GM23248 (cell line): ENCODE measurements around the gene GINS2. TPM values are rescaled to one million over a fixed set of nuclear protein-coding genes. Genes with fewer than 3 reads are reported as not detected.

ENCODE experiments used
- DNase-seq: peaks from one replicate; pipeline ENCODE4 v3.0.0-alpha.2; 2015
- H2AFZ ChIP-seq: fragments of 200-600 bp; sonication (generic); 2 replicates; pipeline ENCODE4 v1.6.1; 2016; ENCODE audit warnings: antibody characterized with exemption
- H3F3A ChIP-seq: fragments of 200-600 bp; sonication (generic); 2 replicates; pipeline ENCODE4 v1.6.1; 2016; ENCODE audit warnings: mild to moderate bottlenecking, antibody characterized with exemption, mixed run types; ENCODE audit not compliant: insufficient read depth
- H3K27ac ChIP-seq: fragments of 200-600 bp; sonication (generic); 2 replicates; pipeline ENCODE4 v1.5.1; 2016; ENCODE audit warnings: mild to moderate bottlenecking
- H3K27me3 ChIP-seq: fragments of 200-600 bp; sonication (generic); replicated peaks from 2 replicates; pipeline ENCODE4 v1.6.1; 2016; ENCODE audit warnings: mild to moderate bottlenecking; ENCODE audit not compliant: insufficient read depth
- H3K36me3 ChIP-seq: fragments of 200-600 bp; sonication (generic); 2 replicates; pipeline ENCODE4 v1.6.1; 2016; ENCODE audit warnings: low read depth, mild to moderate bottlenecking
- H3K4me1 ChIP-seq: fragments of 200-600 bp; sonication (generic); 2 replicates; pipeline ENCODE4 v1.6.1; 2016; ENCODE audit warnings: mild to moderate bottlenecking; ENCODE audit not compliant: insufficient read depth
- H3K4me2 ChIP-seq: fragments of 200-600 bp; sonication (generic); one replicate; pipeline ENCODE4 v1.6.1; 2016; ENCODE audit warnings: mild to moderate bottlenecking; ENCODE audit not compliant: unreplicated experiment
- H3K4me3 ChIP-seq: fragments of 200-600 bp; sonication (generic); 2 replicates; pipeline ENCODE4 v1.5.1; 2016; ENCODE audit warnings: mild to moderate bottlenecking
- H3K79me2 ChIP-seq: fragments of 200-600 bp; sonication (generic); 2 replicates; pipeline ENCODE4 v1.6.1; 2016; ENCODE audit warnings: mild to moderate bottlenecking; ENCODE audit not compliant: insufficient read depth
- H3K9ac ChIP-seq: fragments of 200-600 bp; sonication (generic); 2 replicates; pipeline ENCODE4 v1.6.1; 2016; ENCODE audit warnings: mild to moderate bottlenecking
- H3K9me2 ChIP-seq: fragments of 200-600 bp; sonication (generic); 2 replicates; pipeline ENCODE4 v1.6.1; 2016; ENCODE audit warnings: mixed run types, mild to moderate bottlenecking, moderate library complexity; ENCODE audit not compliant: insufficient read depth
- H3K9me3 ChIP-seq: fragments of 200-600 bp; sonication (generic); one replicate; pipeline ENCODE4 v1.6.1; 2017; ENCODE audit warnings: low read depth
- H4K20me1 ChIP-seq: fragments of 200-600 bp; sonication (generic); 2 replicates; pipeline ENCODE4 v1.6.0; 2016; ENCODE audit not compliant: insufficient read depth
- EZH2 ChIP-seq: fragments of 200-600 bp; sonication (generic); IDR thresholded peaks from 2 replicates; pipeline ENCODE4 v1.6.1; 2018; ENCODE audit warnings: antibody characterized with exemption, mild to moderate bottlenecking; ENCODE audit not compliant: insufficient read depth, poor library complexity, severe bottlenecking
- EZH2phosphoT487 ChIP-seq: fragments of 200-600 bp; sonication (generic); IDR thresholded peaks from 2 replicates; pipeline ENCODE4 v1.6.1; 2018; ENCODE audit warnings: antibody characterized with exemption, moderate library complexity, mild to moderate bottlenecking, low read depth; ENCODE audit not compliant: insufficient read depth
- WGBS, 2 experiments: methylation state at CpG; one replicate each; pipeline ENCODE4 v1.1.6; 2015 to 2017; ENCODE audit warnings: low lambda C conversion rate in 2 of 2, low coverage in 1 of 2; ENCODE audit errors: missing lambda C conversion rate in 2 of 2; 5-methylcytosine and 5-hydroxymethylcytosine counted together
- in situ Hi-C: fragments of 300-500 bp; cut with MboI; formaldehyde crosslinking; loops from 2 replicates; pipeline ENCODE4 v1.15.0; 2020
- polyA plus RNA-seq: library from polyadenylated mRNA; unstranded; fragments of >200 nt; fragmentation: Nextera tagmentation; extraction: Ambion mirVana; gene quantifications from 2 replicates; pipeline ENCODE4 v1.2.1, GENCODE V29; 2016
- total RNA-seq: library from RNA; depleted of rRNA; stranded (reverse); fragments of >200 nt; shearing (Covaris generic); gene quantifications from 2 replicates; pipeline ENCODE4 v1.2.3, GENCODE V29; 2014

The GINS2 gene
- total and polyA plus RNA-seq, 2 experiments from 2014 or later, result 8.9 to 9.9 TPM

DNA sequence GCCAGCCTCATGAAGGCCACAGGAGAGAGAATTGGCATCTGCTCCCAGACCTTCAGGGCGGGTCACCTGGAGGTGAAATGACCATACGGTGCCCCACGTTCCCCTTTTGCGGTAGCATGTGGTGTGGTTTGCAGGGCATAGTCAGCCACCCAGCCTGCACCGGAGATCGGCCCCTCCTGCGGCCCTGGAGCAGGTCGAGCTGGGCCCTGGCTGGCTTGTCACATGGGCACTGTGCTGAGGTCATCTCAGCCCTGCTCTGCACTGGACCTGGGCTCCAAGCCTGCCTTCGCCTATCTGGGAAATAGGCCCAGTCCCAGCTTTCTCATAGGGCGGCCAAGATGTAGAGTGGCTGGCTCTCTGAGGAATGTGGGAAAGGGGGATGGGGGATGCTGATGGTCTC is 59.4 kb downstream of the GINS2 start:
- no peak for DNase-seq
- TF ChIP-seq EZH2phosphoT487, result no peak
- no peak for TF ChIP-seq EZH2
- in situ Hi-C loops, result no loop called here
- Histone ChIP-seq H3K4me1 (no peaks in the 10 kb centered on the region), H3K9ac (no peak overlapping the region), H4K20me1 (no peaks in the 10 kb centered on the region; the same call in 1 of the 2 replicates), H3K4me2 (no peak overlapping the region), H3K27ac (no peak overlapping the region), H3K9me2 (no peaks in the 10 kb centered on the region), H3K4me3 (no peak overlapping the region), H2AFZ (no peak overlapping the region), H3K36me3 (no peaks in the 10 kb centered on the region), H3F3A (no peaks in the 10 kb centered on the region), H3K79me2 (peaks cover 97% of the 10 kb centered on the region), H3K9me3 (no peaks in the 10 kb centered on the region), H3K27me3 (no peaks in the 10 kb centered on the region)
- 97 to 98% methylated on average over 10 of the region's 10 CpGs for WGBS, 2 experiments

GRCh38 chr16:85628645-85629044 is 60.1 kb downstream of the GINS2 start:
- no peak for DNase-seq
- WGBS, 2 experiments, result 95 to 96% methylated on average over 14 of the region's 14 CpGs

DNA sequence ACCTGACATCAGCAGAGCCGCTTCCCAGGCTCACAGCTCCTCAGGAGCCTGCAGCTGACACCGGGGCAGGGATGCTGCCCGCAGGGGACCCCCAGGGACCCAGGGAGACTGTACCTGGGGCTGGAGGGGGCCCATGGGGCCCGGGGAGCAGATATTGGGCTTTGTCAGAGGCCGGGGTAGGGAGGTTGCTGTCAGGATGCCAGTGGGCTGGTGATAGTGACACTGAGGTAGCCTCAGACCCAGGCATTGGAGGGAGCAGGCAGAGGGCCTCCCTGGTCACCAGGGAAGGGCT is 60.5 kb downstream of the GINS2 start:
- Histone ChIP-seq H3K27ac (no peak overlapping the region), H3K79me2 (peaks cover 97% of the 10 kb centered on the region), H3K4me2 (no peak overlapping the region), H2AFZ (no peak overlapping the region), H4K20me1 (no peaks in the 10 kb centered on the region; the same call in 1 of the 2 replicates), H3K4me1 (no peaks in the 10 kb centered on the region), H3K9me2 (no peaks in the 10 kb centered on the region), H3K36me3 (no peaks in the 10 kb centered on the region), H3K9me3 (no peaks in the 10 kb centered on the region), H3K4me3 (no peak overlapping the region), H3K9ac (no peak overlapping the region), H3F3A (no peaks in the 10 kb centered on the region), H3K27me3 (no peaks in the 10 kb centered on the region)
- TF ChIP-seq EZH2phosphoT487 (no peak), EZH2 (no peak)
- DNase-seq, result no peak
- WGBS, 2 experiments, result 92 to 96% methylated on average over 4 to 5 of the region's 5 CpGs
- in situ Hi-C loops, result no loop called here

More at GRCh38 chr16:85628645-85629044, 60.1 kb downstream of the GINS2 start:
- TF ChIP-seq EZH2phosphoT487 (no peak), EZH2 (no peak)
- Histone ChIP-seq H4K20me1 (no peaks in the 10 kb centered on the region; the same call in 1 of the 2 replicates), H3K79me2 (peaks cover 97% of the 10 kb centered on the region), H3K36me3 (no peaks in the 10 kb centered on the region), H2AFZ (no peak overlapping the region), H3K4me2 (no peak overlapping the region), H3K9me2 (no peaks in the 10 kb centered on the region), H3K27me3 (no peaks in the 10 kb centered on the region), H3K9ac (no peak overlapping the region), H3K27ac (no peak overlapping the region), H3K4me3 (no peak overlapping the region), H3K9me3 (no peaks in the 10 kb centered on the region), H3F3A (no peaks in the 10 kb centered on the region), H3K4me1 (no peaks in the 10 kb centered on the region)
- in situ Hi-C loops, result no loop called here

DNA sequence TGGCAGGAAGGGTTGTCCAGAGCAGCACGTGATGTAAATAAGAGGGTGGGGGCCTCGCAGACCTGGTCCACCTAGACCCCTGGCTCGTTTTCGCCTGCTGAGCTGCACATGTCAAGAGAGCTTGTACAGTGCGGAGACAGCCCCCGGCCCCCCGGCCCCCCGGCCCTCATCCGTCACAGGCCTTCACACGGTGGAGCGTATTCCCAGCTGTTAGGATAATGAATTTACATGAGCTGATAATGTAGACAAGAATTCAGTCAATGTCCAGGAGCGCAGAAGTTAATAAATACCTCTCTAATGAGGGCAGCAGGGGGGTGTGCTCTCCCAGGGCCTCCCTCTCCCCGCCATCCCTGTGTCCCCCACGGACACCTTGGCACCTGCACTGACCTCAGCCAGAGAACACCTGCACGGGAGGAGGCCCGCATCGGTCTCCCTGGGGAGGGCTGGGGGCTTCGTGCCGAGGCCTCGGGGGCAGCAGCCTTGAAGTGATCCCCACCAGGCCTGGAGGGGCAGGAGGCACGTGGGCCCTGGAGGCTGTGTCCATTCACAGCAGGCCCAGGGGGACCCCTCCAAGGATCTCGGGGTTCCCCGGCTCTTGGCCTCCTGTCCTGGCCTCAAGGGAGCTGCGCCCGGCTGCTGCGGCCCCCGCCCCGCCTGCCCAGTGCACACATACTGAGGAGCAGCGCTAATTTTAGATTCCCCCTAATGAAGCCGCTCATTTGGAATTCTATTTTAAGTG is 61.1 kb downstream of the GINS2 start:
- Histone ChIP-seq H3K4me2 (no peak overlapping the region), H3K9me2 (no peaks in the 10 kb centered on the region), H3F3A (no peaks in the 10 kb centered on the region), H4K20me1 (no peaks in the 10 kb centered on the region; the same call in 1 of the 2 replicates), H3K79me2 (peaks cover 97% of the 10 kb centered on the region), H3K27me3 (no peaks in the 10 kb centered on the region), H2AFZ (no peak overlapping the region), H3K27ac (no peak overlapping the region), H3K36me3 (no peaks in the 10 kb centered on the region), H3K9ac (no peak overlapping the region), H3K4me3 (no peak overlapping the region), H3K4me1 (no peaks in the 10 kb centered on the region), H3K9me3 (no peaks in the 10 kb centered on the region)
- DNase-seq, result no peak
- TF ChIP-seq EZH2 (no peak), EZH2phosphoT487 (no peak)
- in situ Hi-C loops, result no loop called here
- WGBS, 2 experiments, result 92 to 94% methylated on average over 24 to 30 of the region's 30 CpGs
